ENCODE results near the gene COL19A1.

DNA sequence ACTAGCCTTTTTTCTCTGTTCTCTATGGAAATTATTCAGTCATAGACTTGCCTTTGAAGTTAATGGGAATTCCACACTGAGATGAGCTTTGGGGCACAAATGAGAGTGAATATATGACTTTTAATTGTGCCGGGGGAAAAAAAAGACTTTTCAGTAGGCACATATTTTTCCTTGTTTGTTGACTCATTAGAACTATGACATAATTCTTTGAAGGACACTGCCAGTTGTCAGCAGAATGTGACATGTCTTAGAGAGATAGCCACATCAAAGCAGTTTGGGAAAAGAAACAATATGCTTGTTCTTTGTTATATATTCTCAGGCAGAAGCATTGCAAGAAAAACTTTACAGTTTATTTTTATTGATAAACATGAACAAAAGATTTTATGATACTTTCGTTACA is 298.2 kb downstream of the COL19A1 start:
- TF ChIP-seq, protein P1, sequence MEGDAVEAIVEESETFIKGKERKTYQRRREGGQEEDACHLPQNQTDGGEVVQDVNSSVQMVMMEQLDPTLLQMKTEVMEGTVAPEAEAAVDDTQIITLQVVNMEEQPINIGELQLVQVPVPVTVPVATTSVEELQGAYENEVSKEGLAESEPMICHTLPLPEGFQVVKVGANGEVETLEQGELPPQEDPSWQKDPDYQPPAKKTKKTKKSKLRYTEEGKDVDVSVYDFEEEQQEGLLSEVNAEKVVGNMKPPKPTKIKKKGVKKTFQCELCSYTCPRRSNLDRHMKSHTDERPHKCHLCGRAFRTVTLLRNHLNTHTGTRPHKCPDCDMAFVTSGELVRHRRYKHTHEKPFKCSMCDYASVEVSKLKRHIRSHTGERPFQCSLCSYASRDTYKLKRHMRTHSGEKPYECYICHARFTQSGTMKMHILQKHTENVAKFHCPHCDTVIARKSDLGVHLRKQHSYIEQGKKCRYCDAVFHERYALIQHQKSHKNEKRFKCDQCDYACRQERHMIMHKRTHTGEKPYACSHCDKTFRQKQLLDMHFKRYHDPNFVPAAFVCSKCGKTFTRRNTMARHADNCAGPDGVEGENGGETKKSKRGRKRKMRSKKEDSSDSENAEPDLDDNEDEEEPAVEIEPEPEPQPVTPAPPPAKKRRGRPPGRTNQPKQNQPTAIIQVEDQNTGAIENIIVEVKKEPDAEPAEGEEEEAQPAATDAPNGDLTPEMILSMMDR (IDR thresholded peaks at IDR 0.05) = no peak
- TF ChIP-seq POLR2AphosphoS5 (IDR thresholded peaks at IDR 0.05) = no peak
- no peak for TF ChIP-seq EP300 (IDR thresholded peaks at IDR 0.05)
- TF ChIP-seq POLR2A (IDR thresholded peaks at IDR 0.05) = no peak

Data from sigmoid colon (tissue), 4 donors.